Endodermal cell (in vitro differentiated cells): ENCODE results near the gene DDX39A. TPM values are rescaled to one million over a fixed set of nuclear protein-coding genes. Genes with fewer than 3 reads are reported as not detected.
"Not testable (repeated sequence)": the region's sequence is repeated elsewhere in the genome, so short reads cannot be mapped to it uniquely, and the experiment has no call there.

ENCODE experiments used
- DNase-seq: peaks from one replicate; pipeline ENCODE4 v3.0.0-alpha.2; 2017
- H3K27ac ChIP-seq: 2 replicates; pipeline ENCODE4 v1.5.1; 2013; ENCODE audit warnings: mild to moderate bottlenecking, low read depth, low read length, moderate library complexity
- H3K27me3 ChIP-seq: 2 replicates; pipeline ENCODE4 v1.6.1; 2013; ENCODE audit warnings: mild to moderate bottlenecking, low read length, moderate library complexity; ENCODE audit not compliant: insufficient read depth, control insufficient read depth, poor library complexity, severe bottlenecking
- H3K36me3 ChIP-seq: 2 replicates; pipeline ENCODE4 v1.7.0; 2013; ENCODE audit warnings: mild to moderate bottlenecking, low read length, moderate library complexity; ENCODE audit not compliant: control insufficient read depth, insufficient read depth
- H3K4me1 ChIP-seq: one replicate; pipeline ENCODE4 v1.7.0; 2013; ENCODE audit warnings: low read length; ENCODE audit not compliant: control insufficient read depth, insufficient read depth
- H3K4me3 ChIP-seq: 2 replicates; pipeline ENCODE4 v1.5.1; 2013; ENCODE audit warnings: mild to moderate bottlenecking, low read length, moderate library complexity
- H3K9ac ChIP-seq: 2 replicates; pipeline ENCODE4 v1.6.1; 2013; ENCODE audit warnings: mild to moderate bottlenecking, low read length, moderate library complexity; ENCODE audit not compliant: poor library complexity, severe bottlenecking; ENCODE audit errors: extremely low read depth
- H3K9me3 ChIP-seq: 2 replicates; pipeline ENCODE4 v1.6.1; 2013; ENCODE audit warnings: mild to moderate bottlenecking, low read length, moderate library complexity; ENCODE audit not compliant: control insufficient read depth
- H3K27ac Mint-ChIP-seq: 2 replicates; pipeline ENCODE4 v1.8.0; 2020; ENCODE audit warnings: mixed read lengths
- H3K27me3 Mint-ChIP-seq: 2 replicates; pipeline ENCODE4 v1.8.0; 2021; ENCODE audit warnings: mild to moderate bottlenecking, mixed read lengths; ENCODE audit not compliant: insufficient read depth
- H3K36me3 Mint-ChIP-seq: 2 replicates; pipeline ENCODE4 v1.8.0; 2020; ENCODE audit warnings: low read depth, mixed read lengths
- H3K4me1 Mint-ChIP-seq: 2 replicates; pipeline ENCODE4 v1.8.0; 2020; ENCODE audit warnings: mixed read lengths
- H3K4me3 Mint-ChIP-seq: 2 replicates; pipeline ENCODE4 v1.8.0; 2020; ENCODE audit warnings: mild to moderate bottlenecking, moderate library complexity, mixed read lengths
- H3K9me3 Mint-ChIP-seq: 2 replicates; pipeline ENCODE4 v1.8.0; 2020; ENCODE audit warnings: mild to moderate bottlenecking, mixed read lengths
- WGBS, 2 experiments: methylation state at CpG; one replicate each; pipeline versions ENCODE4 v1.1.5 to v1.1.7; 2013; ENCODE audit warnings: missing lambda C conversion rate in 2 of 2, mixed read lengths in 1 of 2; ENCODE audit not compliant: insufficient coverage in 1 of 2, insufficient read length in 1 of 2; 5-methylcytosine and 5-hydroxymethylcytosine counted together
- total RNA-seq, 2 donors: library from RNA; stranded (reverse); fragmentation: NEBNext Ultra II Directional in 1 of 2; extraction: Animal tissue kit (Norgen Biotek cat#: 25700) in 1 of 2; gene quantifications; 2 replicates in 1 of 2; 3 replicates in 1 of 2; pipeline ENCODE4 v1.2.1, GENCODE V29; 2021
- TF ChIP-seq, protein P1 (sequence below): fragments of 200-600 bp; sonication (generic); conservative IDR thresholded peaks from 2 replicates; pipeline ENCODE4 v1.5.0; 2021; ENCODE audit warnings: antibody characterized with exemption, mild to moderate bottlenecking

The DDX39A gene
- total RNA-seq, 2 donors from 2014 or later, result 82.5 to 86.1 TPM

GRCh38 chr19:14366529-14366928 is 52.6 kb downstream of the DDX39A start:
- H3K9me3 Mint-ChIP-seq, result no peaks in the 10 kb centered on the region
- Histone ChIP-seq H3K27ac (no peak overlapping the region), H3K27me3 (no peaks in the 10 kb centered on the region), H3K36me3 (no peaks in the 10 kb centered on the region), H3K9ac (no peak overlapping the region), H3K4me3 (no peak overlapping the region), H3K4me1 (no peaks in the 10 kb centered on the region), H3K9me3 (no peaks in the 10 kb centered on the region)
- H3K4me3 Mint-ChIP-seq, result no peak overlapping the region
- peak; percentile 97 for DNase-seq
- TF ChIP-seq, protein P1, sequence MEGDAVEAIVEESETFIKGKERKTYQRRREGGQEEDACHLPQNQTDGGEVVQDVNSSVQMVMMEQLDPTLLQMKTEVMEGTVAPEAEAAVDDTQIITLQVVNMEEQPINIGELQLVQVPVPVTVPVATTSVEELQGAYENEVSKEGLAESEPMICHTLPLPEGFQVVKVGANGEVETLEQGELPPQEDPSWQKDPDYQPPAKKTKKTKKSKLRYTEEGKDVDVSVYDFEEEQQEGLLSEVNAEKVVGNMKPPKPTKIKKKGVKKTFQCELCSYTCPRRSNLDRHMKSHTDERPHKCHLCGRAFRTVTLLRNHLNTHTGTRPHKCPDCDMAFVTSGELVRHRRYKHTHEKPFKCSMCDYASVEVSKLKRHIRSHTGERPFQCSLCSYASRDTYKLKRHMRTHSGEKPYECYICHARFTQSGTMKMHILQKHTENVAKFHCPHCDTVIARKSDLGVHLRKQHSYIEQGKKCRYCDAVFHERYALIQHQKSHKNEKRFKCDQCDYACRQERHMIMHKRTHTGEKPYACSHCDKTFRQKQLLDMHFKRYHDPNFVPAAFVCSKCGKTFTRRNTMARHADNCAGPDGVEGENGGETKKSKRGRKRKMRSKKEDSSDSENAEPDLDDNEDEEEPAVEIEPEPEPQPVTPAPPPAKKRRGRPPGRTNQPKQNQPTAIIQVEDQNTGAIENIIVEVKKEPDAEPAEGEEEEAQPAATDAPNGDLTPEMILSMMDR, result no peak
- peaks cover 10% of the 10 kb centered on the region for H3K4me1 Mint-ChIP-seq
- 25 to 44% methylated on average over 3 of the region's 3 CpGs for WGBS, 2 experiments
- H3K36me3 Mint-ChIP-seq, result no peaks in the 10 kb centered on the region
- no peaks in the 10 kb centered on the region for H3K27me3 Mint-ChIP-seq
- no peak overlapping the region for H3K27ac Mint-ChIP-seq

DNA sequence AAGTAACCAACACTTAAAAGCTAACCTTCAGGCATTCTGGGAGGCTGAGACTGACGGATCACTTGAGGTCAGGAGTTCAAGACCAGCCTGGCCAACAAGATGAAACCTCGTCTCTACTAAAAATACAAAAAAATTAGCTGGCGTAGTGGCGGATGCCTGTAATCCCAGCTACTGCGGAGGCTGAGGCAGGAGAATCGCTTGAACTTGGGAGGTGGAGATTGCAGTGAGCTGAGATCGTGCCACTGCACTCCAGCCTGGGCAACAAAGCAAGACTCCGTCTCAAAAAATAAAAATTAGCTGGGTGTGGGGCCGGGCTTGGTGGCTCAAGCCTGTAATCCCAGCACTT is 55.1 kb downstream of the DDX39A start:
- 90 to 92% methylated on average over 8 to 9 of the region's 9 CpGs for WGBS, 2 experiments
- H3K36me3 ChIP-seq, H3K36me3 Mint-ChIP-seq, H3K27ac Mint-ChIP-seq, H3K9me3 ChIP-seq, H3K4me1 ChIP-seq, H3K9me3 Mint-ChIP-seq, H3K4me1 Mint-ChIP-seq, H3K27me3 ChIP-seq, DNase-seq, H3K9ac ChIP-seq, H3K27me3 Mint-ChIP-seq: not testable (repeated sequence)
- H3K4me3 Mint-ChIP-seq, result peak overlapping the region; percentile 70
- Histone ChIP-seq H3K4me3 (peak overlapping the region; percentile 58), H3K27ac (peak overlapping the region; percentile 87)

GRCh38 chr19:14363183-14364097 is 55.7 kb downstream of the DDX39A start:
- TF ChIP-seq, protein P1, result no peak
- H3K27me3 Mint-ChIP-seq, result no peaks in the 10 kb centered on the region
- Histone ChIP-seq H3K27me3 (no peaks in the 10 kb centered on the region), H3K4me1 (no peaks in the 10 kb centered on the region), H3K36me3 (no peaks in the 10 kb centered on the region), H3K9me3 (no peaks in the 10 kb centered on the region), H3K9ac (peak overlapping the region; percentile 34), H3K27ac (peak overlapping the region; percentile 87), H3K4me3 (peak overlapping the region; percentile 58)
- 20 to 21% methylated on average over 11 to 35 of the region's 35 CpGs for WGBS, 2 experiments
- peak overlapping the region; percentile 94 for H3K27ac Mint-ChIP-seq
- peaks cover 2% of the 10 kb centered on the region for H3K36me3 Mint-ChIP-seq
- H3K4me3 Mint-ChIP-seq, result peak overlapping the region; percentile 70
- no peaks in the 10 kb centered on the region for H3K9me3 Mint-ChIP-seq
- H3K4me1 Mint-ChIP-seq, result peaks cover 10% of the 10 kb centered on the region
- peak; percentile 93 for DNase-seq
